ENCODE results near the gene ZNF689. TPM values are rescaled to one million over a fixed set of nuclear protein-coding genes. Genes with fewer than 3 reads are reported as not detected.

The ZNF689 gene
- total RNA-seq, 2 donors from 2014 or later = 9.4 to 14.3 TPM

- ATAC-seq (peak in 1 of 2 donors; percentile 0), DNase-seq (ENCODE audit: low spot score) (no peak)
- H3K27me3 Mint-ChIP-seq = no peaks in the 10 kb centered on the region
- H3K27ac Mint-ChIP-seq = peak overlapping the region; percentile 78 to 93
- H3K36me3 Mint-ChIP-seq = peaks cover 4% of the 10 kb centered on the region
- H3K4me3 Mint-ChIP-seq = peak overlapping the region; percentile 84
- H3K9me3 Mint-ChIP-seq = no peaks in the 10 kb centered on the region
- H3K4me1 Mint-ChIP-seq (ENCODE audit: low read depth in 2 of 2) = peaks cover 33 to 38% of the 10 kb centered on the region in 2 donors
These were observed 52.6 kb downstream of the ZNF689 start for GRCh38 chr16:30557707-30557956.

GRCh38 chr16:30556125-30556473 lies 54.1 kb downstream of the ZNF689 start:
- Mint-ChIP-seq H3K9me3 (no peaks in the 10 kb centered on the region), H3K4me1 (ENCODE audit: low read depth in 2 of 2) (peaks cover 44 to 46% of the 10 kb centered on the region in 2 donors), H3K4me3 (peak overlapping the region; percentile 84), H3K36me3 (peaks cover 4% of the 10 kb centered on the region), H3K27ac (peak overlapping the region; percentile 78 to 93), H3K27me3 (no peaks in the 10 kb centered on the region)
- no peak for ATAC-seq
- no peak for DNase-seq (ENCODE audit: low spot score)

GRCh38 chr16:30555315-30556124 lies 54.7 kb downstream of the ZNF689 start:
- DNase-seq (ENCODE audit: low spot score) (no peak), ATAC-seq (no peak)
- Mint-ChIP-seq H3K4me3 (peak overlapping the region; percentile 84), H3K27ac (peak overlapping the region; percentile 78 to 93), H3K36me3 (peaks cover 4% of the 10 kb centered on the region), H3K9me3 (no peaks in the 10 kb centered on the region), H3K27me3 (no peaks in the 10 kb centered on the region), H3K4me1 (ENCODE audit: low read depth in 2 of 2) (peaks cover 44 to 45% of the 10 kb centered on the region in 2 donors)

- H3K36me3 Mint-ChIP-seq = peaks cover 4% of the 10 kb centered on the region
- H3K4me1 Mint-ChIP-seq (ENCODE audit: low read depth in 2 of 2) = peaks cover 44 to 45% of the 10 kb centered on the region in 2 donors
- H3K27me3 Mint-ChIP-seq = no peaks in the 10 kb centered on the region
- H3K9me3 Mint-ChIP-seq = no peaks in the 10 kb centered on the region
- DNase-seq (ENCODE audit: low spot score) (no peak), ATAC-seq (no peak)
- no peak overlapping the region for H3K4me3 Mint-ChIP-seq
- peak overlapping the region; percentile 70 to 94 for H3K27ac Mint-ChIP-seq
These were observed 55.5 kb downstream of the ZNF689 start for GRCh38 chr16:30554557-30555314.

- peaks cover 33 to 34% of the 10 kb centered on the region in 2 donors for H3K4me1 Mint-ChIP-seq (ENCODE audit: low read depth in 2 of 2)
- H3K36me3 Mint-ChIP-seq = peaks cover 4% of the 10 kb centered on the region
These were observed 56.7 kb downstream of the ZNF689 start for GRCh38 chr16:30553393-30553899.

GRCh38 chr16:30552956-30553355 lies 57.2 kb downstream of the ZNF689 start:
- no peak for ATAC-seq
- Mint-ChIP-seq H3K36me3 (peaks cover 4% of the 10 kb centered on the region), H3K4me3 (no peak overlapping the region)

More at GRCh38 chr16:30553393-30553899, 56.7 kb downstream of the ZNF689 start:
- ATAC-seq (no peak), DNase-seq (ENCODE audit: low spot score) (no peak)
- Mint-ChIP-seq H3K4me3 (no peak overlapping the region), H3K9me3 (no peaks in the 10 kb centered on the region), H3K27me3 (no peaks in the 10 kb centered on the region), H3K27ac (peak overlapping the region; percentile 70 to 94)

More at GRCh38 chr16:30552956-30553355, 57.2 kb downstream of the ZNF689 start:
- peak overlapping the region; percentile 70 to 94 for H3K27ac Mint-ChIP-seq
- H3K27me3 Mint-ChIP-seq = no peaks in the 10 kb centered on the region
- no peak for DNase-seq (ENCODE audit: low spot score)
- H3K4me1 Mint-ChIP-seq (ENCODE audit: low read depth in 2 of 2) = peaks cover 33% of the 10 kb centered on the region in 2 donors
- H3K9me3 Mint-ChIP-seq = no peaks in the 10 kb centered on the region

Other genes starting within 250 kb of the ZNF689 start
- gene TBC1D10B, start 239.9 kb downstream of the ZNF689 start, total RNA-seq = 10 to 100 TPM; 64.0 to 99.1 TPM
- gene MYL11, start 235.6 kb downstream of the ZNF689 start, total RNA-seq = 1 to 10 TPM in 1 of 2 donors, not detected in 1; 8.5 TPM
- gene SEPTIN1, start 227.8 kb downstream of the ZNF689 start, total RNA-seq = 100 to 1,000 TPM; 192 to 207 TPM
- 10 to 100 TPM; 10.2 to 14.7 TPM for gene ZNF48, start 215.0 kb downstream of the ZNF689 start, total RNA-seq
- 1 to 10 TPM; 3.4 to 7.3 TPM for gene ZNF771, start 202.8 kb downstream of the ZNF689 start, total RNA-seq
- gene DCTPP1, start 180.4 kb downstream of the ZNF689 start, total RNA-seq = 100 to 1,000 TPM in 1 of 2 donors, 10 to 100 TPM in 1; 95.9 to 155 TPM
- 10 to 100 TPM; 84.7 to 91.4 TPM for gene SEPHS2, start 164.5 kb downstream of the ZNF689 start, total RNA-seq
- 100 to 1,000 TPM; 648 to 717 TPM for gene ITGAL, start 137.6 kb downstream of the ZNF689 start, total RNA-seq
- gene ZNF768, start 83.8 kb downstream of the ZNF689 start, total RNA-seq = 10 to 100 TPM; 10.4 to 11.8 TPM
- 10 to 100 TPM in 1 of 2 donors, 1 to 10 TPM in 1; 8.7 to 10.3 TPM for gene ZNF747, start 75.5 kb downstream of the ZNF689 start, total RNA-seq
- 10 to 100 TPM; 14.9 to 22.9 TPM for gene ZNF764, start 52.0 kb downstream of the ZNF689 start, total RNA-seq
- gene ZNF688, start 38.7 kb downstream of the ZNF689 start, total RNA-seq = 1 to 10 TPM; 8.3 to 8.9 TPM
- 10 to 100 TPM; 13.3 to 20.0 TPM for gene ZNF785, start 24.7 kb downstream of the ZNF689 start, total RNA-seq
- 100 to 1,000 TPM; 128 to 197 TPM for gene PRR14, start 40.6 kb upstream of the ZNF689 start, total RNA-seq
- 100 to 1,000 TPM; 140 to 147 TPM for gene FBRS, start 48.0 kb upstream of the ZNF689 start, total RNA-seq
- 100 to 1,000 TPM in 1 of 2 donors, 10 to 100 TPM in 1; 90.8 to 121 TPM for gene SRCAP, start 88.8 kb upstream of the ZNF689 start, total RNA-seq
- gene PHKG2, start 138.0 kb upstream of the ZNF689 start, total RNA-seq = 10 to 100 TPM; 50.2 to 63.8 TPM
- gene CFAP119, start 151.7 kb upstream of the ZNF689 start, total RNA-seq = 10 to 100 TPM in 1 of 2 donors, 1 to 10 TPM in 1; 3.4 to 17.0 TPM
- gene RNF40, start 151.9 kb upstream of the ZNF689 start, total RNA-seq = 100 to 1,000 TPM; 120 to 161 TPM
- gene ZNF629, start 176.8 kb upstream of the ZNF689 start, total RNA-seq = 1 to 10 TPM in 1 of 2 donors, under 1 TPM in 1; 0.98 to 3.8 TPM